K562 (cell line): Measurements from ENCODE around the gene TMSB4X. TPM values are rescaled to one million over a fixed set of nuclear protein-coding genes. Genes with fewer than 3 reads are reported as not detected.

Experiments used
- ARID1B ChIP-seq: fragments of 450-650 bp; IDR thresholded peaks from 2 replicates; pipeline ENCODE4 v1.6.1; 2016; ENCODE audit warnings: antibody characterized with exemption, mild to moderate bottlenecking, inconsistent platforms
- ARID2 ChIP-seq: fragments of 450-650 bp; IDR thresholded peaks from 2 replicates; pipeline ENCODE4 v1.6.1; 2017; ENCODE audit warnings: antibody characterized with exemption, mild to moderate bottlenecking
- ARID4B ChIP-seq: sonication (generic); formaldehyde crosslinking; IDR thresholded peaks from 2 replicates; pipeline ENCODE4 v1.8.0; 2022; ENCODE audit warnings: mild to moderate bottlenecking, missing genetic modification reagents
- CBFB ChIP-seq: sonication (generic); formaldehyde crosslinking; IDR thresholded peaks from 2 replicates; pipeline ENCODE4 v1.4.0; 2020; ENCODE audit warnings: mild to moderate bottlenecking, missing genetic modification reagents
- CHD4 ChIP-seq: fragments of 200-600 bp; sonication (generic); IDR thresholded peaks from 3 replicates; pipeline ENCODE4 v1.6.1; 2012; ENCODE audit warnings: low read depth, mild to moderate bottlenecking, mixed read lengths, low read length, inconsistent platforms; ENCODE audit not compliant: insufficient read depth, insufficient replicate concordance, poor library complexity, severe bottlenecking
- DPF2 ChIP-seq: fragments of 450-650 bp; IDR thresholded peaks from 2 replicates; pipeline ENCODE4 v1.6.1; 2016
- ELF4 ChIP-seq: fragments of 450-650 bp; formaldehyde crosslinking; IDR thresholded peaks from 2 replicates; pipeline ENCODE4 v1.4.0; 2022; ENCODE audit warnings: missing genetic modification characterization
- EWSR1 ChIP-seq: fragments of 450-650 bp; IDR thresholded peaks from 2 replicates; pipeline ENCODE4 v1.6.1; 2018; ENCODE audit warnings: borderline replicate concordance, mild to moderate bottlenecking, low read depth, moderate library complexity; ENCODE audit not compliant: partially characterized antibody
- GATA2 ChIP-seq: sonication (generic); formaldehyde crosslinking; IDR thresholded peaks from 2 replicates; pipeline ENCODE4 v1.4.0; 2020; ENCODE audit warnings: mild to moderate bottlenecking, missing genetic modification reagents
- HIVEP1 ChIP-seq: fragments of 250-450 bp; sonication (Bioruptor Pico); IDR thresholded peaks from 2 replicates; pipeline ENCODE4 v1.4.0; 2020; ENCODE audit warnings: mild to moderate bottlenecking
- MAFF ChIP-seq: IDR thresholded peaks from 2 replicates; pipeline ENCODE4 v1.6.1; 2012; ENCODE audit warnings: low read length, improper control_type of control experiment
- MAX ChIP-seq: sonication (generic); formaldehyde crosslinking; IDR thresholded peaks from 2 replicates; pipeline ENCODE4 v1.9.0; 2022; ENCODE audit warnings: mild to moderate bottlenecking, missing genetic modification reagents
- MCM2 ChIP-seq: fragments of 450-650 bp; IDR thresholded peaks from 2 replicates; pipeline ENCODE4 v1.6.1; 2017; ENCODE audit warnings: low read depth, mild to moderate bottlenecking
- MLX ChIP-seq, 2 experiments: fragments of 450-650 bp in 1 of 2; sonication (generic) in 1 of 2; formaldehyde crosslinking; conservative IDR thresholded peaks; 2 replicates each; pipeline versions ENCODE4 v1.4.0 to v1.8.1; 2020 to 2022; ENCODE audit warnings: mild to moderate bottlenecking in 1 of 2, missing genetic modification reagents in 1 of 2
- MYNN ChIP-seq, 2 experiments: sonication (generic); formaldehyde crosslinking in 1 of 2; IDR thresholded peaks; 2 replicates each; pipeline versions ENCODE4 v1.5.0 to v1.6.1; 2016 to 2020; ENCODE audit warnings: antibody characterized with exemption in 1 of 2, missing genetic modification reagents in 1 of 2
- RCOR1 ChIP-seq, 2 experiments: IDR thresholded peaks; 2 replicates each; pipeline ENCODE4 v1.6.1; 2012; ENCODE audit warnings: low read depth in 2 of 2, low read length in 2 of 2, borderline replicate concordance in 1 of 2, improper control_type of control experiment in 1 of 2
- TAF15 ChIP-seq: fragments of 200-400 bp; formaldehyde crosslinking; IDR thresholded peaks from 2 replicates; pipeline ENCODE4 v1.6.1; 2017; ENCODE audit warnings: mild to moderate bottlenecking, low read depth, low read length, moderate library complexity
- YBX1 ChIP-seq: fragments of 450-650 bp; IDR thresholded peaks from 2 replicates; pipeline ENCODE4 v1.7.1; 2016; ENCODE audit warnings: mild to moderate bottlenecking
- ZBTB34 ChIP-seq: fragments of 250-450 bp; sonication (Bioruptor Pico); IDR thresholded peaks from 2 replicates; pipeline ENCODE4 v1.8.0; 2021; ENCODE audit warnings: mild to moderate bottlenecking, moderate library complexity
- ZNF263 ChIP-seq: sonication (generic); formaldehyde crosslinking; IDR thresholded peaks from 2 replicates; pipeline ENCODE4 v1.8.0; 2022; ENCODE audit warnings: mild to moderate bottlenecking, missing genetic modification reagents, borderline replicate concordance
- ZNF696 ChIP-seq: fragments of 250-450 bp; sonication (Bioruptor Pico); conservative IDR thresholded peaks from 2 replicates; pipeline ENCODE4 v1.4.0; 2020; ENCODE audit warnings: mild to moderate bottlenecking, moderate library complexity
- polyA plus RNA-seq, 8 experiments: library from polyadenylated mRNA; depleted of rRNA in 4 of 8; stranded (reverse) in 5 of 8; unstranded in 3 of 8; fragments of >200 nt; fragmentation: Nextera tagmentation in 2 of 8; fragmentation: Illumina TruSeq in 1 of 8; extraction: Ambion mirVana in 2 of 8; extraction: Trizol in 1 of 8; gene quantifications; 2 replicates each; pipeline versions ENCODE4 v1.2.1 to v1.2.3, GENCODE V29; 2011 to 2014; ENCODE audit warnings: inconsistent platforms in 1 of 8, missing spikeins in 1 of 8
- total RNA-seq, 7 experiments: library from RNA; depleted of rRNA in 6 of 7; stranded (reverse); fragments of >200 nt in 6 of 7; fragmentation: Illumina TruSeq in 2 of 7; extraction: Trizol in 2 of 7; gene quantifications; 2 replicates each; pipeline versions ENCODE4 v1.2.1 to v1.2.3, GENCODE V29; 2011 to 2021; ENCODE audit warnings: low replicate concordance in 1 of 7

TMSB4X gene
- total and polyA plus RNA-seq, 9 of the 15 experiments (the other 6 are each of a cell fraction or from before 2014, with no cell fraction given): 1,035 to 2,035 (median 1,529) TPM

- TF ChIP-seq ARID4B (CRISPR knock-in tag) (no peak), MAX (CRISPR knock-in tag) (peak; percentile 70), RCOR1 (IDR thresholded peaks at IDR 0.05; ENCODE audit: borderline replicate concordance in 1 of 2, low read depth in 2 of 2, low read length in 2 of 2) (peak in 1 of 2 experiments; percentile 66; a peak in 1 of 4 replicates), ELF4 (CRISPR knock-in tag) (no peak), MAFF (no peak), MCM2 (no peak), ARID1B (peak; percentile 57), ZNF263 (no peak), MLX (CRISPR knock-in tag; conservative IDR thresholded peaks at IDR 0.05) (no peak), ZNF696 (CRISPR knock-in tag) (no peak), GATA2 (CRISPR knock-in tag) (no peak), ZBTB34 (CRISPR knock-in tag) (no peak), ARID2 (no peak), MYNN (IDR thresholded peaks at IDR 0.05) (no peak), MYNN (CRISPR knock-in tag; IDR thresholded peaks at IDR 0.05) (no peak), CBFB (CRISPR knock-in tag) (no peak), YBX1 (no peak), HIVEP1 (0 out of 2 replicates have a peak, but pooled peaks have one; percentile 40), EWSR1 (no peak), TAF15 (no peak), DPF2 (peak; percentile 52; the same call in 1 of the 2 replicates), CHD4 (no peak)
Measured at GRCh38 chrX:12962041-12962504, 12.8 kb upstream of the TMSB4X start (continued).
